A549 (cell line): ENCODE results near the gene TTC33. TPM values are rescaled to one million over a fixed set of nuclear protein-coding genes. Genes with fewer than 3 reads are reported as not detected.

Experiments
- ATAC-seq, 2 experiments: fragments of 200-7000 bp in 1 of 2; fragments of >200 bp in 1 of 2; cut with Nextera tagmentation in 1 of 2; cut with Tn5 transposase in 1 of 2; 3 replicates each; pipeline versions ENCODE4 v1.8.0 to v1.9.1; 2018 to 2020; ENCODE audit warnings: mild to moderate bottlenecking in 1 of 2, moderate library complexity in 1 of 2
- CTCF ChIA-PET: fragments of 300-600 bp; sonication (Branson Sonifier 250); formaldehyde crosslinking; extraction: SDS; loops from one replicate; lab custom pipeline; 2021; ENCODE audit warnings: antibody characterized with exemption, inconsistent platforms; lab: Yijun Ruan, JAX
- POLR2A ChIA-PET: fragments of 350-600 bp; formaldehyde crosslinking; extraction: SDS; loops from one replicate; lab custom pipeline; 2021; ENCODE audit warnings: antibody characterized with exemption, inconsistent platforms; lab: Yijun Ruan, JAX
- DNase-seq, 2 experiments: peaks; one replicate each; pipeline versions ENCODE4 v3.0.0 to v3.0.0-alpha.2; 2011 to 2016; ENCODE audit warnings: low read depth in 1 of 2, low spot score in 1 of 2
- FAIRE-seq: peaks from 2 replicates; lab custom pipeline; 2011; peaks lifted over from hg19 to GRCh38; lab: Jason Lieb, UNC
- H3K27ac ChIP-seq, 2 experiments: fragments of >200 bp; sonication (Bioruptor Twin); formaldehyde crosslinking; 3 replicates each; pipeline ENCODE4 v1.5.1; 2016 to 2017
- H3K4me1 ChIP-seq: fragments of >200 bp; sonication (Bioruptor Twin); formaldehyde crosslinking; 3 replicates; pipeline ENCODE4 v1.6.1; 2016
- H3K4me2 ChIP-seq: fragments of >200 bp; sonication (Bioruptor Twin); formaldehyde crosslinking; 3 replicates; pipeline ENCODE4 v1.6.1; 2016
- H3K4me3 ChIP-seq: fragments of >200 bp; sonication (Bioruptor Twin); formaldehyde crosslinking; 3 replicates; pipeline ENCODE4 v1.5.1; 2016
- H3K9me3 ChIP-seq: fragments of >200 bp; sonication (Bioruptor Twin); formaldehyde crosslinking; 3 replicates; pipeline ENCODE4 v1.6.1; 2016
- BHLHE40 ChIP-seq: IDR thresholded peaks from 2 replicates; pipeline ENCODE4 v1.6.1; 2012; ENCODE audit warnings: low read depth, low read length, inconsistent platforms
- CBX8 ChIP-seq: fragments of 200-600 bp; sonication (generic); IDR thresholded peaks from 2 replicates; pipeline ENCODE4 v1.6.1; 2016
- FOSL2 ChIP-seq, 2 experiments: fragments of 450-650 bp in 1 of 2; fragments of >200 bp in 1 of 2; sonication (Bioruptor Twin) in 1 of 2; formaldehyde crosslinking; IDR thresholded peaks; 2 replicates each; pipeline versions ENCODE4 v1.5.0 to v1.6.1; 2016 to 2020; ENCODE audit warnings: mild to moderate bottlenecking in 1 of 2, moderate library complexity in 1 of 2
- FOXS1 ChIP-seq: fragments of 250-450 bp; sonication (Bioruptor Pico); IDR thresholded peaks from 2 replicates; pipeline ENCODE4 v1.5.0; 2020; ENCODE audit warnings: mild to moderate bottlenecking, moderate library complexity
- GATA3 ChIP-seq: IDR thresholded peaks from 2 replicates; pipeline ENCODE4 v1.6.1; 2012; ENCODE audit warnings: borderline replicate concordance
- HOXB13 ChIP-seq: fragments of 250-450 bp; sonication (Bioruptor Pico); IDR thresholded peaks from 2 replicates; pipeline ENCODE4 v1.5.0; 2020; ENCODE audit warnings: low read depth, mild to moderate bottlenecking, moderate library complexity
- KDM1A ChIP-seq: fragments of 200-600 bp; sonication (generic); IDR thresholded peaks from 2 replicates; pipeline ENCODE4 v1.6.1; 2016; ENCODE audit warnings: low read depth, mild to moderate bottlenecking
- MAFK ChIP-seq: fragments of 450-650 bp; IDR thresholded peaks from 2 replicates; pipeline ENCODE4 v1.6.1; 2014; ENCODE audit not compliant: partially characterized antibody
- MAZ ChIP-seq: fragments of 150-350 bp; IDR thresholded peaks from 2 replicates; pipeline ENCODE4 v1.6.1; 2014; ENCODE audit warnings: antibody characterized with exemption, low read depth, low read length, borderline replicate concordance
- MYC ChIP-seq: IDR thresholded peaks from 2 replicates; pipeline ENCODE4 v1.6.1; 2012; ENCODE audit warnings: mild to moderate bottlenecking, inconsistent platforms, low read length, improper control_type of control experiment, borderline replicate concordance
- NFE2L2 ChIP-seq: fragments of 150-350 bp; conservative IDR thresholded peaks from 2 replicates; pipeline ENCODE4 v1.6.1; 2014; ENCODE audit warnings: low read length
- NPAS2 ChIP-seq: fragments of 250-450 bp; sonication (Bioruptor Pico); IDR thresholded peaks from 2 replicates; pipeline ENCODE4 v1.8.0; 2022; ENCODE audit warnings: mild to moderate bottlenecking, moderate library complexity, borderline replicate concordance
- NR3C1 ChIP-seq: fragments of >200 bp; sonication (Bioruptor Twin); formaldehyde crosslinking; IDR thresholded peaks from 3 replicates; pipeline ENCODE4 v1.6.1; 2017
- POLR2A ChIP-seq: IDR thresholded peaks from 2 replicates; pipeline ENCODE4 v1.6.1; 2012; ENCODE audit warnings: mild to moderate bottlenecking, low read length
- RAD21 ChIP-seq, 2 experiments: fragments of >200 bp in 1 of 2; sonication (Bioruptor Twin) in 1 of 2; formaldehyde crosslinking in 1 of 2; IDR thresholded peaks in 1 of 2; conservative IDR thresholded peaks in 1 of 2; 2 replicates in 1 of 2; 3 replicates in 1 of 2; pipeline ENCODE4 v1.6.1; 2012 to 2018; ENCODE audit warnings: inconsistent platforms in 1 of 2
- RARB ChIP-seq: fragments of 250-450 bp; sonication (Bioruptor Pico); IDR thresholded peaks from 2 replicates; pipeline ENCODE4 v1.8.0; 2021; ENCODE audit warnings: mild to moderate bottlenecking, moderate library complexity
- RFX5 ChIP-seq: fragments of 450-650 bp; IDR thresholded peaks from 2 replicates; pipeline ENCODE4 v1.7.1; 2014; ENCODE audit warnings: antibody characterized with exemption, mild to moderate bottlenecking, moderate library complexity
- RNF2 ChIP-seq: fragments of 200-600 bp; sonication (generic); IDR thresholded peaks from 2 replicates; pipeline ENCODE4 v1.6.1; 2016; ENCODE audit warnings: low read depth, mild to moderate bottlenecking, antibody characterized with exemption, moderate library complexity, borderline replicate concordance
- SMC3 ChIP-seq: fragments of >200 bp; sonication (Bioruptor Twin); formaldehyde crosslinking; IDR thresholded peaks from 3 replicates; pipeline ENCODE4 v1.6.1; 2018; ENCODE audit warnings: inconsistent platforms
- TFCP2L1 ChIP-seq: fragments of 250-450 bp; sonication (Bioruptor Pico); IDR thresholded peaks from 2 replicates; pipeline ENCODE4 v1.5.0; 2021; ENCODE audit warnings: mild to moderate bottlenecking
- ZSCAN20 ChIP-seq: fragments of 250-450 bp; sonication (Bioruptor Pico); IDR thresholded peaks from 2 replicates; pipeline ENCODE4 v1.8.0; 2022; ENCODE audit warnings: mild to moderate bottlenecking, moderate library complexity
- WGBS: methylation state at CpG from one replicate; pipeline ENCODE4 v1.1.6; 2017; ENCODE audit errors: missing lambda C conversion rate; 5-methylcytosine and 5-hydroxymethylcytosine counted together
- polyA plus RNA-seq, 4 experiments: library from polyadenylated mRNA; depleted of rRNA in 3 of 4; stranded (reverse); fragments of >200 nt; fragmentation: RNase III in 1 of 4; extraction: RNeasy Plus Mini Kit Qiagen cat#74134 plus additional on column Dnase treatment in 1 of 4; gene quantifications; 2 replicates in 3 of 4; 3 replicates in 1 of 4; pipeline ENCODE4 v1.2.3, GENCODE V29; 2011 to 2017
- TF ChIP-seq, protein P1 (sequence below): fragments of 250-450 bp; sonication (Bioruptor Pico); IDR thresholded peaks from 2 replicates; pipeline ENCODE4 v1.5.0; 2020; ENCODE audit warnings: low read depth, mild to moderate bottlenecking, moderate library complexity
- TF ChIP-seq, protein P2 (sequence below): fragments of >200 bp; sonication (Bioruptor Twin); formaldehyde crosslinking; IDR thresholded peaks from 3 replicates; pipeline ENCODE4 v1.6.1; 2016

Gene TTC33
- polyA plus RNA-seq, 2 of the 4 experiments (the other 2 are of a cell fraction): 17.1 to 19.8 TPM

DNA sequence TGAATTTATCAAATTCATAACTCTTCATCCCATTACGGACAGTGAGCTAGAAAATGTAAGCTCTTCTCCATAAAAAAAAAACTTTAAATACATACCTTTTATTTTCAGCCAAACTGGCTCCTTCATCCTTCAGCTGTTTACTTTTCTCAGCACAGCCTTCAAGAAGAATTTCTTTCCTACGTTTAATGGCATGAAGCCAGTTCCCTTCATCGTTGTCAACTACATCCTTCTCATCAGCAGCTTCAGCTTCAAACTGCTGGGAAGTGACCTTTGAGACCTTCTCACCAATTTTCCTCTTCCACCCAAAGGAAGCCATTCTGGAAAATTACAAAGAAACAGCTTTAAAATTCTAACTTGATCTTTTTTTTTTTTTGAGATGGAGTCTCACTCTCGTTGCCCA lies 9.1 kb downstream of the TTC33 start:
- Histone ChIP-seq H3K4me3 (no peak overlapping the region), H3K4me2 (peak overlapping the region; percentile 33), H3K4me1 (peaks cover 13% of the 10 kb centered on the region), H3K27ac (no peak overlapping the region), H3K9me3 (no peaks in the 10 kb centered on the region)
- DNase-seq (peak in 1 of 2 experiments; percentile 58), ATAC-seq (no peak), FAIRE-seq (no peak)
- ChIA-PET CTCF (interaction anchor here (0.8 kb wide), 1 partner anchor 1148 kb away, joined by 3 read pairs; no protein-coding TSS in a partner anchor), POLR2A (interaction anchor here (0.7 kb wide), 1 partner anchor 40 kb away, joined by 3 read pairs; no protein-coding TSS in a partner anchor)
- TF ChIP-seq, protein P1, sequence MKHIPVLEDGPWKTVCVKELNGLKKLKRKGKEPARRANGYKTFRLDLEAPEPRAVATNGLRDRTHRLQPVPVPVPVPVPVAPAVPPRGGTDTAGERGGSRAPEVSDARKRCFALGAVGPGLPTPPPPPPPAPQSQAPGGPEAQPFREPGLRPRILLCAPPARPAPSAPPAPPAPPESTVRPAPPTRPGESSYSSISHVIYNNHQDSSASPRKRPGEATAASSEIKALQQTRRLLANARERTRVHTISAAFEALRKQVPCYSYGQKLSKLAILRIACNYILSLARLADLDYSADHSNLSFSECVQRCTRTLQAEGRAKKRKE: no peak
- TF ChIP-seq FOXS1 (CRISPR knock-in tag) (no peak), TFCP2L1 (no peak), MAZ (no peak), GATA3 (no peak), NR3C1 (no peak), MYC (no peak)
- 42% methylated on average over 4 of the region's 4 CpGs for WGBS

DNA sequence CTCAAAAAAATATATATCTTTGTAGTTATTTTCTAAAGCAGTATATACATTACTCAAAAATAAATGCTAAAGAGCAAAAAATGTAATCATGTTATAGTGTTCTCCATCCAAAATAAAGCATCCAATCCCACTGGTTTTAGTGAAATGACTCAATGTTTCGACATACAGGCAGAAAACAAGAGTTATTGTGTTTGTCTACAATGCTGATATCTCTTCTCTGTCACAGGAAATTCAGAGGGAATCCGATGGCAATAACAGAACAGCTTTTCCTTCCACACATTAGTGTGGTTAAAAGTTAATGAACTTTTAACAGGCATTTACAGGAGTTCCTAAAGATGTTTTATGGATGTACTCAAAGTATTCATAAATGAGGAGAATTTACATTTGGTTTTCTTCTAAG lies 12.0 kb downstream of the TTC33 start:
- DNase-seq: no peak
- Histone ChIP-seq H3K9me3 (0 out of 3 replicates have a peak, but pooled peaks cover 3% of the 10 kb centered on the region), H3K4me3 (no peak overlapping the region), H3K4me1 (peaks cover 13% of the 10 kb centered on the region), H3K27ac (no peak overlapping the region), H3K4me2 (no peak overlapping the region)
- TF ChIP-seq POLR2A: no peak
- CTCF ChIA-PET: no interaction called here
- WGBS: 87% methylated on average over 2 of the region's 2 CpGs
- POLR2A ChIA-PET: no interaction called here
- no peak for ATAC-seq
- FAIRE-seq: no peak

DNA sequence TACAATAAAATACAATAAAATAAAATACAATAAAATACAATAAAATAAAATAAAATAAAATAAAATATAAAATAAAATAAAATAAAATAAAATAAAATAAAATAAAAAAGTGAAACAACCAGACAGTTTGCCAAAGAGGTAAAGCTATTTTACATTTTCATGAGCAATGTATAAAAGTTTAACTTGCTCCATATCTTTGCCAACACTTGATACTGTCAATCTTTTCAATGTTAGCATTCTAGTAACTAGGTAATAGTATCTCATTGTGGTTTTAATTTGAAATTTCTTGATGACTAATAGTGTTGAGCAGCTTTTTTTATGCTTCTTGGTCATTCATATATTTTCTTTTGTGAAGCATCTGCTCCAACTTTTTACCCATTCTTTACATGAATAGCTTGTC lies 17.3 kb downstream of the TTC33 start:
- TF ChIP-seq FOSL2 (IDR thresholded peaks at IDR 0.05) (no peak), FOSL2 (CRISPR knock-in tag; IDR thresholded peaks at IDR 0.05) (no peak), RNF2 (no peak), SMC3 (no peak), CBX8 (no peak), GATA3 (no peak), BHLHE40 (no peak), NFE2L2 (no peak), KDM1A (no peak), HOXB13 (CRISPR knock-in tag) (no peak), ZSCAN20 (CRISPR knock-in tag) (no peak), MAFK (no peak), NPAS2 (CRISPR knock-in tag) (no peak), RARB (no peak), RFX5 (no peak), RAD21 (conservative IDR thresholded peaks at IDR 0.05 in 1 of 2, IDR thresholded peaks at IDR 0.05 in 1 of 2) (no peak), POLR2A (no peak)
- TF ChIP-seq, protein P2, sequence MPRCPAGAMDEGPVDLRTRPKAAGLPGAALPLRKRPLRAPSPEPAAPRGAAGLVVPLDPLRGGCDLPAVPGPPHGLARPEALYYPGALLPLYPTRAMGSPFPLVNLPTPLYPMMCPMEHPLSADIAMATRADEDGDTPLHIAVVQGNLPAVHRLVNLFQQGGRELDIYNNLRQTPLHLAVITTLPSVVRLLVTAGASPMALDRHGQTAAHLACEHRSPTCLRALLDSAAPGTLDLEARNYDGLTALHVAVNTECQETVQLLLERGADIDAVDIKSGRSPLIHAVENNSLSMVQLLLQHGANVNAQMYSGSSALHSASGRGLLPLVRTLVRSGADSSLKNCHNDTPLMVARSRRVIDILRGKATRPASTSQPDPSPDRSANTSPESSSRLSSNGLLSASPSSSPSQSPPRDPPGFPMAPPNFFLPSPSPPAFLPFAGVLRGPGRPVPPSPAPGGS: no peak
- POLR2A ChIA-PET: no interaction called here
- no peak overlapping the region for H3K4me3 ChIP-seq
- CTCF ChIA-PET: interaction anchor here (1.0 to 1.8 kb wide), 4 partner anchors 13 to 52 kb away, joined by 3 to 4 read pairs (median 4); no protein-coding TSS in a partner anchor
- no peak overlapping the region for H3K4me2 ChIP-seq
- DNase-seq (no peak), ATAC-seq (no peak), FAIRE-seq (no peak)
- H3K4me1 ChIP-seq: peaks cover 8% of the 10 kb centered on the region; the same call in 2 of the 3 replicates
- 0 out of 3 replicates have a peak, but pooled peaks cover 3% of the 10 kb centered on the region for H3K9me3 ChIP-seq
- H3K27ac ChIP-seq: no peak overlapping the region
